PC-3 (cell line): ENCODE measurements around the gene STXBP1. TPM values are rescaled to one million over a fixed set of nuclear protein-coding genes. Genes with fewer than 3 reads are reported as not detected.

Experiments used
- ATAC-seq: fragments of 200-7000 bp; cut with Tn5 transposase; 2 replicates; pipeline ENCODE4 v1.9.1; 2020; ENCODE audit warnings: mild to moderate bottlenecking, moderate library complexity
- BruUV-seq: library from RNA; stranded (reverse); fragments of 400-500 nt; replicated peaks from 2 replicates; lab custom pipeline; 2021; lab: Mats Ljungman, UMichigan
- CTCF ChIA-PET: fragments of 300-600 bp; sonication (Branson Sonifier 250); formaldehyde crosslinking; loops from one replicate; lab custom pipeline; 2022; ENCODE audit warnings: antibody characterized with exemption; lab: Charles Lee
- POLR2A ChIA-PET: fragments of 300-600 bp; sonication (Branson Sonifier 250); formaldehyde crosslinking; loops from one replicate; lab custom pipeline; 2022; ENCODE audit warnings: antibody characterized with exemption; ENCODE audit not compliant: unreplicated experiment; lab: Charles Lee
- DNase-seq: peaks from one replicate; pipeline ENCODE4 v3.0.0-alpha.2; 2015
- H2AFZ ChIP-seq: fragments of 300-600 bp; sonication (generic); 2 replicates; pipeline ENCODE4 v1.6.0; 2016; ENCODE audit warnings: antibody characterized with exemption, low read length
- H3F3A ChIP-seq: fragments of 300-600 bp; sonication (generic); one replicate; pipeline ENCODE4 v1.6.0; 2017; ENCODE audit warnings: antibody characterized with exemption, low read length, control low read depth, mild to moderate bottlenecking; ENCODE audit not compliant: unreplicated experiment
- H3K27ac ChIP-seq: fragments of 300-600 bp; sonication (generic); 2 replicates; pipeline ENCODE4 v1.5.1; 2016; ENCODE audit warnings: mild to moderate bottlenecking, low read length
- H3K27me3 ChIP-seq: fragments of 300-600 bp; sonication (generic); 2 replicates; pipeline ENCODE4 v1.6.1; 2016; ENCODE audit warnings: low read length, mixed read lengths
- H3K36me3 ChIP-seq: fragments of 300-600 bp; sonication (generic); 2 replicates; pipeline ENCODE4 v1.6.1; 2016; ENCODE audit warnings: low read depth, mixed run types, low read length, mixed read lengths
- H3K4me1 ChIP-seq: fragments of 300-600 bp; sonication (generic); 2 replicates; pipeline ENCODE4 v1.5.1; 2016; ENCODE audit warnings: low read length; ENCODE audit not compliant: insufficient read depth
- H3K4me2 ChIP-seq: fragments of 300-600 bp; sonication (generic); 2 replicates; pipeline ENCODE4 v1.6.0; 2016; ENCODE audit warnings: low read length
- H3K4me3 ChIP-seq: fragments of 300-600 bp; sonication (generic); 2 replicates; pipeline ENCODE4 v1.5.1; 2016; ENCODE audit warnings: mild to moderate bottlenecking, low read length, mixed read lengths
- H3K79me2 ChIP-seq: fragments of 300-600 bp; sonication (generic); 2 replicates; pipeline ENCODE4 v1.6.1; 2017; ENCODE audit warnings: low read length, mixed read lengths
- H3K9ac ChIP-seq: fragments of 300-600 bp; sonication (generic); 2 replicates; pipeline ENCODE4 v1.6.0; 2016; ENCODE audit warnings: mild to moderate bottlenecking, low read length
- H3K9me2 ChIP-seq: fragments of 300-600 bp; sonication (generic); replicated peaks from 2 replicates; pipeline ENCODE4 v1.6.1; 2016; ENCODE audit warnings: mixed run types, low read length, mixed read lengths
- H3K9me3 ChIP-seq: fragments of 300-600 bp; sonication (generic); 2 replicates; pipeline ENCODE4 v1.6.1; 2016; ENCODE audit warnings: low read length, mixed read lengths
- H4K20me1 ChIP-seq: fragments of 300-600 bp; sonication (generic); 2 replicates; pipeline ENCODE4 v1.6.1; 2016; ENCODE audit warnings: low read length, mixed read lengths
- EZH2 ChIP-seq: fragments of 300-600 bp; sonication (generic); IDR thresholded peaks from one replicate; pipeline ENCODE4 v1.6.1; 2017; ENCODE audit warnings: antibody characterized with exemption, mild to moderate bottlenecking, low read length; ENCODE audit not compliant: unreplicated experiment
- EZH2phosphoT487 ChIP-seq: fragments of 300-600 bp; sonication (generic); IDR thresholded peaks from 2 replicates; pipeline ENCODE4 v1.6.1; 2018; ENCODE audit warnings: mild to moderate bottlenecking, antibody characterized with exemption, low read length, borderline replicate concordance
- intact Hi-C: fragments of 100-400 bp; cut with micrococcal nuclease; formaldehyde crosslinking; loops from 2 replicates; pipeline ENCODE4 v1.9.0; 2023
- total RNA-seq: library from RNA; depleted of rRNA; stranded (reverse); fragments of >200 nt; gene quantifications from 2 replicates; pipeline ENCODE4 v1.2.3, GENCODE V29; 2014
- TF ChIP-seq, protein P1 (sequence below): fragments of 300-600 bp; sonication (generic); conservative IDR thresholded peaks from 2 replicates; pipeline ENCODE4 v1.5.1; 2017; ENCODE audit warnings: antibody characterized with exemption, low read depth, mild to moderate bottlenecking, low read length

The STXBP1 gene
- total RNA-seq, 1 experiment from 2014 or later, result 9.1 TPM

GRCh38 chr9:127698985-127699670 is 87.1 kb downstream of the STXBP1 start:
- H3K27me3 ChIP-seq, result no peaks in the 10 kb centered on the region
- DNase-seq (no peak), ATAC-seq (no peak)
- H3K36me3 ChIP-seq, result no peaks in the 10 kb centered on the region
- no peaks in the 10 kb centered on the region for H3K79me2 ChIP-seq
- H3K4me1 ChIP-seq, result no peaks in the 10 kb centered on the region; the same call in 1 of the 2 replicates
- H3K9ac ChIP-seq, result no peak overlapping the region
- no peaks in the 10 kb centered on the region for H3F3A ChIP-seq
- no peaks in the 10 kb centered on the region for H4K20me1 ChIP-seq
- ChIA-PET CTCF (no interaction called here), POLR2A (no interaction called here)
- H3K9me2 ChIP-seq, result no peaks in the 10 kb centered on the region
- intact Hi-C loops, result no loop called here
- H2AFZ ChIP-seq, result no peak overlapping the region
- no peak overlapping the region for H3K4me3 ChIP-seq
- no peak overlapping the region for H3K27ac ChIP-seq
- H3K4me2 ChIP-seq, result no peak overlapping the region
- no peaks in the 10 kb centered on the region for H3K9me3 ChIP-seq
- BruUV-seq, result no TSS peak
- TF ChIP-seq EZH2 (no peak), EZH2phosphoT487 (no peak)
- TF ChIP-seq, protein P1, sequence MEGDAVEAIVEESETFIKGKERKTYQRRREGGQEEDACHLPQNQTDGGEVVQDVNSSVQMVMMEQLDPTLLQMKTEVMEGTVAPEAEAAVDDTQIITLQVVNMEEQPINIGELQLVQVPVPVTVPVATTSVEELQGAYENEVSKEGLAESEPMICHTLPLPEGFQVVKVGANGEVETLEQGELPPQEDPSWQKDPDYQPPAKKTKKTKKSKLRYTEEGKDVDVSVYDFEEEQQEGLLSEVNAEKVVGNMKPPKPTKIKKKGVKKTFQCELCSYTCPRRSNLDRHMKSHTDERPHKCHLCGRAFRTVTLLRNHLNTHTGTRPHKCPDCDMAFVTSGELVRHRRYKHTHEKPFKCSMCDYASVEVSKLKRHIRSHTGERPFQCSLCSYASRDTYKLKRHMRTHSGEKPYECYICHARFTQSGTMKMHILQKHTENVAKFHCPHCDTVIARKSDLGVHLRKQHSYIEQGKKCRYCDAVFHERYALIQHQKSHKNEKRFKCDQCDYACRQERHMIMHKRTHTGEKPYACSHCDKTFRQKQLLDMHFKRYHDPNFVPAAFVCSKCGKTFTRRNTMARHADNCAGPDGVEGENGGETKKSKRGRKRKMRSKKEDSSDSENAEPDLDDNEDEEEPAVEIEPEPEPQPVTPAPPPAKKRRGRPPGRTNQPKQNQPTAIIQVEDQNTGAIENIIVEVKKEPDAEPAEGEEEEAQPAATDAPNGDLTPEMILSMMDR, result no peak

GRCh38 chr9:127700140-127700539 is 88.1 kb downstream of the STXBP1 start:
- no TSS peak for BruUV-seq
- ChIA-PET POLR2A (no interaction called here), CTCF (no interaction called here)
- Histone ChIP-seq H3K9ac (no peak overlapping the region), H3K27ac (no peak overlapping the region), H2AFZ (no peak overlapping the region), H3K4me2 (no peak overlapping the region), H3K36me3 (no peaks in the 10 kb centered on the region), H3K9me3 (no peaks in the 10 kb centered on the region), H3K79me2 (no peaks in the 10 kb centered on the region), H3K4me1 (no peaks in the 10 kb centered on the region; the same call in 1 of the 2 replicates), H3K4me3 (no peak overlapping the region), H3K27me3 (no peaks in the 10 kb centered on the region), H4K20me1 (no peaks in the 10 kb centered on the region), H3K9me2 (no peaks in the 10 kb centered on the region), H3F3A (no peaks in the 10 kb centered on the region)
- DNase-seq (no peak), ATAC-seq (no peak)
- intact Hi-C loops, result no loop called here
- TF ChIP-seq EZH2 (no peak), EZH2phosphoT487 (no peak)
- TF ChIP-seq, protein P1, result no peak

DNA sequence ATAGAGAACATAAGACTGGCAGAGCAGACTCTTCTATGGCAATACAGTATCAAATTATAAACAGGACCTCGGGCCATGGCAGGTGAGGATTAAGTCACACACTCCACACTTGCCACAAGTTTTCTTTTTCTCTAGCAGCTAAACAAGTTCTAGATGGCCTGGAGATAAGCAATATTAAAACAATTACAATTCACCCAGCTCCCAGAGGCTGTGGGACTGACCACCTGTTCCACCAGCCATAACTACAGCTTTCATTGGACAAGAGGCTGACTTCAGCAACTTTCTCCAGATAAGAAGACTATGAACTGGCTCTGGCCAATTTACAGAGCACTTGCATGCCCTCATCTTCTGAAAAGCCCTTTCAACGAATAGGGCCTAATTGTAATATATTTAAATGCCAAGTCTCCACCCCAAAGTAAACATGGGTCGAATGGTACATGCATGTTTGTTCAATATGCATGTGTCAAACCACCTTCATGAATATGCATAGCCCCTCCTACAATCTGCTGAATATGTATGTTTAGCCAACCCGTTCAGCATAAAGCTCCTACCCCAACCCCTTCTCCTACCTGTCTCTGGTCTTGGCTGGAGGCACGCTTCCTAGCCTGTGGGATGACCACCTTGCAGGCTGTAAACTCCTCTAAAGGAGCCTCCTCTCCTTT is 88.6 kb downstream of the STXBP1 start:
- ATAC-seq (no peak), DNase-seq (no peak)
- Histone ChIP-seq H3K27ac (no peak overlapping the region), H3F3A (no peaks in the 10 kb centered on the region), H3K9me3 (no peaks in the 10 kb centered on the region), H4K20me1 (no peaks in the 10 kb centered on the region), H3K9ac (no peak overlapping the region), H3K4me3 (no peak overlapping the region), H3K27me3 (no peaks in the 10 kb centered on the region), H2AFZ (no peak overlapping the region), H3K4me2 (no peak overlapping the region), H3K4me1 (no peaks in the 10 kb centered on the region), H3K9me2 (no peaks in the 10 kb centered on the region), H3K36me3 (no peaks in the 10 kb centered on the region), H3K79me2 (no peaks in the 10 kb centered on the region)
- ChIA-PET POLR2A (no interaction called here), CTCF (no interaction called here)
- TF ChIP-seq, protein P1, result no peak
- TF ChIP-seq EZH2 (no peak), EZH2phosphoT487 (no peak)
- intact Hi-C loops, result no loop called here
- BruUV-seq, result no TSS peak
